ENCODE results near the gene OSBPL2. TPM values are rescaled to one million over a fixed set of nuclear protein-coding genes. Genes with fewer than 3 reads are reported as not detected.

Gene OSBPL2
- total RNA-seq, 1 donor from 2014 or later, result 25.0 TPM

DNA sequence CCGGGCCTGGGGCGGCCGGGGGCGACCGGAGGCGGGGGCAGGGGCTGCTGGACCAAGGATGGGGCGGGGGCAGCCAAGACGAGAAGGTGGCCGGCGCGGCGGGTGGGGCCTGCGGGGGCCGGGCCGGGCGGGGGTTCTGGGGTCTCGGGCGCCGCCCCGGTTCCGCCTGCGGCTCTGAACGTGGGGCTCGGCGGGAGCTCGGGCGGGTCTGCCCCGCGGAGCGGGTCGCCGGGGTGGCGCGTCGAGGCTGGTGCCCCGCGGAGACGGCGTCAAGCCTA, 64.7 kb downstream of the OSBPL2 start:
- no peaks in the 10 kb centered on the region for H3K27me3 ChIP-seq
- H3K9me3 ChIP-seq, result no peaks in the 10 kb centered on the region
- H3K4me1 ChIP-seq, result peaks cover 12 to 20% of the 10 kb centered on the region in 2 donors
- H3K4me3 ChIP-seq, result peak overlapping the region; percentile 70 to 92
- intact Hi-C loops (cut with DNase I), result loop anchor here (5.0 kb wide), 1 partner anchor 194 kb away; no protein-coding TSS in a partner anchor
- TF ChIP-seq, protein P1, sequence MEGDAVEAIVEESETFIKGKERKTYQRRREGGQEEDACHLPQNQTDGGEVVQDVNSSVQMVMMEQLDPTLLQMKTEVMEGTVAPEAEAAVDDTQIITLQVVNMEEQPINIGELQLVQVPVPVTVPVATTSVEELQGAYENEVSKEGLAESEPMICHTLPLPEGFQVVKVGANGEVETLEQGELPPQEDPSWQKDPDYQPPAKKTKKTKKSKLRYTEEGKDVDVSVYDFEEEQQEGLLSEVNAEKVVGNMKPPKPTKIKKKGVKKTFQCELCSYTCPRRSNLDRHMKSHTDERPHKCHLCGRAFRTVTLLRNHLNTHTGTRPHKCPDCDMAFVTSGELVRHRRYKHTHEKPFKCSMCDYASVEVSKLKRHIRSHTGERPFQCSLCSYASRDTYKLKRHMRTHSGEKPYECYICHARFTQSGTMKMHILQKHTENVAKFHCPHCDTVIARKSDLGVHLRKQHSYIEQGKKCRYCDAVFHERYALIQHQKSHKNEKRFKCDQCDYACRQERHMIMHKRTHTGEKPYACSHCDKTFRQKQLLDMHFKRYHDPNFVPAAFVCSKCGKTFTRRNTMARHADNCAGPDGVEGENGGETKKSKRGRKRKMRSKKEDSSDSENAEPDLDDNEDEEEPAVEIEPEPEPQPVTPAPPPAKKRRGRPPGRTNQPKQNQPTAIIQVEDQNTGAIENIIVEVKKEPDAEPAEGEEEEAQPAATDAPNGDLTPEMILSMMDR (IDR thresholded peaks at IDR 0.05), result no peak
- DNase-seq (ENCODE audit: low spot score in 2 of 2), result no peak
- peak overlapping the region; percentile 98 to 99 for H3K27ac ChIP-seq
- H3K36me3 ChIP-seq, result peaks cover 30 to 43% of the 10 kb centered on the region in 2 donors

DNA sequence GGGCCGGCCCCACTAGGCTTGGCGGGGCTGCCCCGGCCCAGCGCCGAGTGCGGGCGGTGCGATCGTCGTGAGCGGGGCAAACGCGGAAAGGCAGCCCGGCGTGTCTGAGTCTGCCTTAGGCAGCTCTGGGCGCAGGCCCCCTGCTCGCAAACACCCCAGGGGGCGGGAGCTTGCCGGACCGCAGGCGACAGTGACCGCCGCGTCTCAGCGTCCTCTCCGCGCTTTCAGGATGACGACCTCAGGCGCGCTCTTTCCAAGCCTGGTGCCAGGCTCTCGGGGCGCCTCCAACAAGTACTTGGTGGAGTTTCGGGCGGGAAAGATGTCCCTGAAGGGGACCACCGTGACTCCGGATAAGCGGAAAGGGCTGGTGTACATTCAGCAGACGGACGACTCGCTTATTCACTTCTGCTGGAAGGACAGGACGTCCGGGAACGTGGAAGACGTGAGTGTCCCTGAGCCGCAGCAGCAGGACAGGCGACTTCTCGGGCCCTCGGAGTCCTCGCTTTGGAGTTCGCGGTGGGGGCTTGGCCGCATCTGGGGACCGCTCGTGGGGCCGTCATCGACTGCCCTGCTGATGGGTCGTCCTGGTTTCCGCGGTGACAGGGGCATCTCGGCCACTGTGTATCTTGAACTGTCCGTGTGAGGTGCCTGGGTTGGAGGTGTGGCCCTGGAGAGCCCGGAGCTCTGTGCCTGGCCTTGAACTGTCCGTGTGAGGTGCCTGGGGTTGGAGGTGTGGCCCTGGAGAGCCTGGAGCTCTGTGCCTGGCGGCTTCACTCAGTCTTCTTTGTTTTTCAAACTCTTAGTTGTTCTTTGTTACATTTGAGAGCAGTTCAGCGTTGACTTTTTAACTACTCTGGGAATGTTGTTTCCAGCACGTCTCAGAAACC, 65.3 kb downstream of the OSBPL2 start:
- DNase-seq (ENCODE audit: low spot score in 2 of 2), result no peak
- intact Hi-C loops (cut with DNase I), result loop anchor here (5.0 kb wide), 1 partner anchor 194 kb away; no protein-coding TSS in a partner anchor
- peak overlapping the region; percentile 70 to 92 for H3K4me3 ChIP-seq
- H3K36me3 ChIP-seq, result peaks cover 35 to 49% of the 10 kb centered on the region in 2 donors
- H3K4me1 ChIP-seq, result peaks cover 12 to 20% of the 10 kb centered on the region in 2 donors
- TF ChIP-seq, protein P1 (IDR thresholded peaks at IDR 0.05), result no peak
- H3K27ac ChIP-seq, result peak overlapping the region; percentile 98 to 99
- no peaks in the 10 kb centered on the region for H3K27me3 ChIP-seq
- no peaks in the 10 kb centered on the region for H3K9me3 ChIP-seq

DNA sequence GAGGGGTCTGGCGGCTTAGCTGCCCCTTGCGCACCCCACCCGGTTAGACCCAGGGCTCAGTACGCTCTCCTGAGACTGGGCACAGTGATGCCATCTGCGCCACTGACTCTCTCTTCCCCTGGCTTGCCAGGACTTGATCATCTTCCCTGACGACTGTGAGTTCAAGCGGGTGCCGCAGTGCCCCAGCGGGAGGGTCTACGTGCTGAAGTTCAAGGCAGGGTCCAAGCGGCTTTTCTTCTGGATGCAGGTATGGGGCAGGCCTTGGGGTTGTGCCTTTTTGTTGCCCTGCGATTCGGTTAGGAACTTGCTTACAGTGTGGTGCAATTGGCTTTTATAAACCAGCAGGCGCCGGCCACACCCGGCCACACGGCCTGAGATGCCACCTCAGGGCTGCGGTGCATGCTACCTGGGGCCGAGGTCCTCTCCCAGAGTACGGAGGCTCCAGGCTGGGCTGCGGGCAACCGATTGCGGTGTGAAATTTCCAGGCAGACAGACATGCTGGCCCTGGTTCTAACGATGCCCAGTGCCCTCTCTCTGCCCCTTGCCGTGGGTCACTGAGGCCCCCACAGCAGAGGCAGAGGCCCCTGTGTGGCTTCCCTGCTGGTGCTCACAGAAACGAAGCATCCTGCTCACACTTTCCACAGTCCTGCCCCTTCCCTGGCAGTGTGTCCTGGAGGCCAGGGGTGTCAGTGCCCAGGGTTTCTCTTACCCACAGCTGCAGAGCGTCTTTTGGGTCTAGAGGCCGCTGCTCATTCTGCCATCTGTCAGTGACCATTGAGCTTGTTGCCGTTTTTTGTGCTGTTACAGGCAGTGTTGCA, 66.2 kb downstream of the OSBPL2 start:
- TF ChIP-seq, protein P1 (IDR thresholded peaks at IDR 0.05), result no peak
- H3K36me3 ChIP-seq, result peaks cover 40 to 56% of the 10 kb centered on the region in 2 donors
- DNase-seq (ENCODE audit: low spot score in 2 of 2), result no peak
- H3K27ac ChIP-seq, result peak overlapping the region in 1 of 2 donors; percentile 99
- peaks cover 12 to 20% of the 10 kb centered on the region in 2 donors for H3K4me1 ChIP-seq
- no peaks in the 10 kb centered on the region for H3K9me3 ChIP-seq
- intact Hi-C loops (cut with DNase I), result loop anchor here (5.0 kb wide), 1 partner anchor 193 kb away; no protein-coding TSS in a partner anchor
- H3K27me3 ChIP-seq, result no peaks in the 10 kb centered on the region
- H3K4me3 ChIP-seq, result peak overlapping the region; percentile 70 to 92

DNA sequence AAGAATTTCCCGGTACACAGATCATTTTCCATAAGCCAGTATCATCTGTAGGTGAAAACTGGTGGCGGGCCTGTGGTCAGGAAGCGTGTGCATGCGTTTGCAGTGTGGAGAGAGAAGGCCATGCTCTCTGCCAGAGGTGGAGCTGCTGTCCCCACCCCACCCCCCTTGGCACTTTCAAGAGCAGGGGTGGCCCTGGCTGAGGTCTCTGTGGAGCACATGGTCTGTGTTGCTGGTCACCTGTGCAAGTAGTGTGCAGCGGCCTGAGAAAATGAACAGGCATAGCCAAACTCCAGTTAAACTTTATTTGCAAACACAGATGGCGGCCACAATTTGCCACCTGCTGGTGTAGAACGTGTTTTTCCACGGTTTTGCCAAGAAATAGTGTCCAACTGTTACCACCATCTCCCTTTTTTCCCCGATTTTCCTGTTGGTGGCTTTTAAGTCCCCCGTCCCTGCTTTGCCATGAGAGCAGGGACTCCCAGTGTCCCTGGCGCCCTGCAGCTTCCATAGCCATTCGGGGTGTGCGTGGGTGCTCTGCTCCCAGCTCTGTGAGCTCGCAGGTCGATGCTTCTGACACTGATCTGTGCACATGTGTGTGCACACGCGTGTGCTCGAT, 66.9 kb downstream of the OSBPL2 start:
- TF ChIP-seq, protein P1 (IDR thresholded peaks at IDR 0.05), result no peak
- Histone ChIP-seq H3K4me3 (no peak overlapping the region), H3K9me3 (no peaks in the 10 kb centered on the region), H3K4me1 (peaks cover 12 to 20% of the 10 kb centered on the region in 2 donors), H3K27ac (no peak overlapping the region), H3K27me3 (no peaks in the 10 kb centered on the region), H3K36me3 (peaks cover 47 to 63% of the 10 kb centered on the region in 2 donors)
- DNase-seq (ENCODE audit: low spot score in 2 of 2), result no peak
- intact Hi-C loops (cut with DNase I), result no loop called here

DNA sequence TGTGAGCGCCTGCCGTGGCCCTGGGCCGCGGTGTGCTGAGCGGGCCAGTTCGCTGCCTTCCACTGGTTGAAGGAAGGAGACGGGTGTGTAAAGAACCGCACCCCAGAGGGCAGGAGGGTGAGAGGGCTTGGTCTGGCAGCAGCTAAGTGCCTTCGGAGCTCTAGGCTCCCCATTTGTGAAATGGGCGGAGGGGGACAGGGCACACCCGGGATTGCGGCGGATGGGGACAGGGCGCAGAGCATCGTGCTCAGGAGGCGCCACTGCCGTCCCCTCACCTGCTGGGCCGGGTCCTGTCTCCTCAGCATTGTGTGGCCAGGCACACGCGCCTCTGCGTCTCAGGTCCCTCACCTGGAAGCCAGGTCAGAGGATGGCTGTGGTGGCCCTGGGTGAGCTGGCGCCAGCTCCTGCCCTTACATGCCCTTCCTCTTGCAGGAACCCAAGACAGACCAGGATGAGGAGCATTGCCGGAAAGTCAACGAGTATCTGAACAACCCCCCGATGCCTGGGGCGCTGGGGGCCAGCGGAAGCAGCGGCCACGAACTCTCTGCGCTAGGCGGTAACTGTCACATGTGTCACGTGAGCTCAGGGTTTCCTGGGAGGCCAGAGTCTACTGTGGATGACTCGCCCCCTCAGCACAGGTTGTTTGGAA, 67.6 kb downstream of the OSBPL2 start:
- intact Hi-C loops (cut with DNase I), result no loop called here
- no peak for DNase-seq (ENCODE audit: low spot score in 2 of 2)
- TF ChIP-seq, protein P1 (IDR thresholded peaks at IDR 0.05), result no peak
- Histone ChIP-seq H3K36me3 (peaks cover 53 to 70% of the 10 kb centered on the region in 2 donors), H3K4me1 (peaks cover 12 to 20% of the 10 kb centered on the region in 2 donors), H3K4me3 (no peak overlapping the region), H3K27ac (no peak overlapping the region), H3K27me3 (no peaks in the 10 kb centered on the region), H3K9me3 (no peaks in the 10 kb centered on the region)
